Pancreas (tissue), 10 donors: Measurements from ENCODE around the gene PIK3CD. TPM values are rescaled to one million over a fixed set of nuclear protein-coding genes. Genes with fewer than 3 reads are reported as not detected.
A peak's percentile ranks its signal among the peaks of the same experiment; 100 is the strongest.

Experiments used
- ATAC-seq, 4 donors: fragments of 200-7000 bp; cut with Tn5 transposase; one replicate each; pipeline versions ENCODE4 v1.8.0 to v1.9.1; 2020; ENCODE audit warnings: mild to moderate bottlenecking in 4 of 4, moderate library complexity in 4 of 4
- DNase-seq, 6 donors: peaks; one replicate each; pipeline ENCODE4 v3.0.0-alpha.2; 2020
- FAIRE-seq: peaks from 2 replicates; lab custom pipeline; 2012; peaks lifted over from hg19 to GRCh38; lab: Jason Lieb, UNC
- H3K27ac ChIP-seq, 4 donors: fragments of 200-600 bp; sonication (generic); 1 replicate in 3 of 4; 2 replicates in 1 of 4; pipeline versions ENCODE4 v1.5.0 to v1.8.0; 2020
- H3K27me3 ChIP-seq, 4 donors: fragments of 200-600 bp; one replicate each; pipeline ENCODE4 v1.8.0; 2021
- H3K36me3 ChIP-seq, 3 donors: fragments of 200-600 bp; sonication (generic) in 1 of 3; one replicate each; pipeline versions ENCODE4 v1.5.0 to v1.8.0; 2020 to 2021
- H3K4me1 ChIP-seq, 3 donors: fragments of 200-600 bp; one replicate each; pipeline ENCODE4 v1.8.0; 2021
- H3K4me3 ChIP-seq, 4 donors: fragments of 200-600 bp; sonication (generic) in 2 of 4; one replicate each; pipeline versions ENCODE4 v1.5.0 to v1.8.0; 2020 to 2021
- H3K9me3 ChIP-seq, 4 donors: fragments of 200-600 bp; one replicate each; pipeline ENCODE4 v1.8.0; 2021
- CTCF ChIP-seq, 4 donors: fragments of 200-600 bp; sonication (generic) in 3 of 4; IDR thresholded peaks; one replicate each; pipeline versions ENCODE4 v1.5.0 to v1.8.0; 2021; ENCODE audit warnings: antibody characterized with exemption in 4 of 4
- WGBS, 2 donors: extraction: QIAGEN DNeasy Blood & Tissue Kit; methylation state at CpG; one replicate each; pipeline ENCODE4 v1.1.7; 2013; 5-methylcytosine and 5-hydroxymethylcytosine counted together
- intact Hi-C, 3 donors: fragments of 100-400 bp; cut with DNase I; formaldehyde crosslinking; loops; one replicate each; pipeline versions ENCODE4 v1.11.1 to v1.14.2; 2022
- polyA plus RNA-seq, 2 donors: library from polyadenylated mRNA; stranded (reverse); fragments of 200-250 nt; gene quantifications; one replicate each; pipeline ENCODE4 v1.2.3, GENCODE V29; 2013
- total RNA-seq, 6 donors: library from RNA; stranded (reverse); fragmentation: NEBNext Ultra II Directional in 4 of 6; extraction: Animal tissue kit (Norgen Biotek cat#: 25700) in 4 of 6; gene quantifications; one replicate each; pipeline versions ENCODE4 v1.2.1 to v1.2.4, GENCODE V29; 2021 to 2023
- donor health status: healthy with polysubstance abuse.
- donor health status: DM: no; HTN: no; CAD: no; lungs with moderate emphysema.
- donor health status: DM: no; HTN: no; CAD: no.
- donor health status: control.
- donor health status: control.
- donor health status: Bipolar disorder and iron deficiency.
- donor health status: DM: yes; HTN: yes; CAD: no.
- donor health status: DM: no; HTN: no; CAD: no.
- donor health status: DM: no; HTN: no; CAD: no.
- donor health status: DM: yes; HTN: yes; CAD: no.

Gene PIK3CD
- total and polyA plus RNA-seq, 8 donors = 1.9 to 10.6 (median 2.3) TPM

GRCh38 chr1:9628541-9629444 is 22.7 kb upstream of the PIK3CD start:
- 50 to 64% methylated on average over 21 to 23 of the region's 23 CpGs for WGBS, 2 donors
- Histone ChIP-seq H3K4me3 (no peak overlapping the region), H3K9me3 (no peaks in the 10 kb centered on the region), H3K4me1 (no peaks in the 10 kb centered on the region), H3K27ac (no peak overlapping the region), H3K27me3 (no peaks in the 10 kb centered on the region), H3K36me3 (no peaks in the 10 kb centered on the region)
- intact Hi-C loops = no loop called here
- DNase-seq (no peak), ATAC-seq (no peak), FAIRE-seq (no peak)
- no peak for TF ChIP-seq CTCF (IDR thresholded peaks at IDR 0.05)

- intact Hi-C loops = no loop called here
- Histone ChIP-seq H3K36me3 (no peaks in the 10 kb centered on the region), H3K4me3 (no peak overlapping the region), H3K4me1 (no peaks in the 10 kb centered on the region), H3K27ac (no peak overlapping the region), H3K27me3 (no peaks in the 10 kb centered on the region), H3K9me3 (no peaks in the 10 kb centered on the region)
- DNase-seq (peak in 1 of 6 donors; percentile 51), FAIRE-seq (no peak), ATAC-seq (peak in 2 of 4 donors; percentile 41 to 50)
- WGBS, 2 donors = 42 to 44% methylated on average over 25 to 29 of the region's 29 CpGs
- TF ChIP-seq CTCF (IDR thresholded peaks at IDR 0.05) = no peak
These were observed 21.9 kb upstream of the PIK3CD start for GRCh38 chr1:9629445-9630201.

- Histone ChIP-seq H3K4me1 (no peaks in the 10 kb centered on the region), H3K36me3 (no peaks in the 10 kb centered on the region), H3K9me3 (no peaks in the 10 kb centered on the region), H3K4me3 (no peak overlapping the region), H3K27ac (no peak overlapping the region), H3K27me3 (no peaks in the 10 kb centered on the region)
- WGBS, 2 donors = 64 to 70% methylated on average over 8 of the region's 8 CpGs
- no peak for ATAC-seq
- FAIRE-seq = no peak
- intact Hi-C loops = no loop called here
- TF ChIP-seq CTCF (IDR thresholded peaks at IDR 0.05) = no peak
- DNase-seq = no peak
These were observed 21.0 kb upstream of the PIK3CD start for GRCh38 chr1:9630331-9631111.

DNA sequence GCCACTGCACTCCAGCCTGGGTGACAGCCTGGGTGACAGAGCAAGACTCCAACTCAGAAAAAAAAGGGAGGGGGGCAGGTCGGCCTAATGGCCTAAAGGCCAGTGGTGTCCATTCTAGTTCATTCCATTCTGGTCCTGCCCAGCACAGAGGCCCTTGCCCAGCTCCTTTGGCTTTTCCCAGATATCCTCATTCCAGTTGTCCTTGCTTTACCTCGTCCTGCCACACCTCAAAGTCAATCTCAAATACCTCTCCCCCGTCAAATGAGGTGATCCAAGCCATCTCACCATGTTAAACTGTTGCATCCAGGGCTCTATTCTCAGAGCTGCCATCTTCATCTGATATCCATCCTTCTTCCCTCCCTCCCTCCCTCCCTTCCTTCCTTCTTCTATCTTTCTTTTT is 19.9 kb upstream of the PIK3CD start:
- H3K27me3 ChIP-seq = no peaks in the 10 kb centered on the region
- DNase-seq = no peak
- H3K9me3 ChIP-seq = no peaks in the 10 kb centered on the region
- intact Hi-C loops = no loop called here
- H3K4me1 ChIP-seq = no peaks in the 10 kb centered on the region
- TF ChIP-seq CTCF (IDR thresholded peaks at IDR 0.05) = no peak
- H3K36me3 ChIP-seq = no peaks in the 10 kb centered on the region
- H3K27ac ChIP-seq = no peak overlapping the region
- WGBS, 2 donors = 75 to 88% methylated on average over 3 of the region's 3 CpGs
- no peak overlapping the region for H3K4me3 ChIP-seq
- no peak for FAIRE-seq
- ATAC-seq = no peak
